ENCODE data around the gene TNK2. TPM values are rescaled to one million over a fixed set of nuclear protein-coding genes. Genes with fewer than 3 reads are reported as not detected.

TNK2 gene
- total RNA-seq, 2 donors from 2014 or later, result 25.9 to 49.1 TPM

DNA sequence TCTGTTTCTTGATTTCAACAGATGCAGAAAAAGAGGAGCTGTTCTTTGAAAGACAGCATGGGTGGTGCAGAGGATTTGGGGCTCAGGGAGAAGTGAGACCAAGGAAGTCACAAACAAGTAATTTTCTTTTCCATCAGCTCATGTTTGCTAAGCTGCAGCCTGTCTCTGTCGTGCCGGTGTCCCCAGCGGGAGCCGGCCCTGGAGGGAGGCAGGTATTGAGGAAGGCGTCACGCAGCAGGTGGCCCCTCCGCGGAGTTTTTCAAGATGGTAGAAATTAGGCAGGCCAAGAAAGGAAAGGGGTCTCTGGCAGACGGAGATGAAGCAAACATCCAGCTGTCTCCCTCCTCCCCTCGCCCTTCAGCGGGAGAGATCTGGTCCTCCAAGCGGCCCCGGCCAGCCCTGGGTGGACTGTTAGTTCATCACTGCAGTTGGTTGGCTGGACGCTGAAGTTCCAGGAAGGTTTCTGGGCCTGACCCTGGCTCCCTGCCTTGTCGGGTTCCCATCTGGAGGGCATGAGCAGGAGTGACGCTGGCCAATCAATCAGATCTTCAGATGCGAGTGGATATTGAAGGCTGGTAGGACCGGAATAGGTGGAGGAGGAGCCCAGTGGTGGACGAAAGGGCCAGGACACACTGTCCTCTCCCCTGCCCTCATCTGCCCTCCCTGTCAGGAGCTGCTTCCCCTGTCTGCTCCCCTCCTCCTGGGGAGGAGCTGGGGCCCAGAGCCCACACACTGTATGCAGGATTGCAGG lies 68.9 kb downstream of the TNK2 start:
- no peaks in the 10 kb centered on the region for H3K36me3 ChIP-seq (replicated peaks in 1 of 2; ENCODE audit: insufficient read depth in 1 of 2, low read depth in 2 of 2)
- no peak for ATAC-seq
- no peak overlapping the region for H3K27ac ChIP-seq
- H3K4me3 ChIP-seq, result no peak overlapping the region
- 47 to 55% methylated on average over 19 of the region's 19 CpGs for WGBS, 2 donors
- intact Hi-C loops (cut with DNase I), result no loop called here
- no peak for DNase-seq
- no peaks in the 10 kb centered on the region for H3K27me3 ChIP-seq
- H3K9me3 ChIP-seq, result no peaks in the 10 kb centered on the region
- H3K4me1 ChIP-seq, result no peaks in the 10 kb centered on the region
- TF ChIP-seq POLR2A (IDR thresholded peaks at IDR 0.05), result no peak
- TF ChIP-seq, protein P1, sequence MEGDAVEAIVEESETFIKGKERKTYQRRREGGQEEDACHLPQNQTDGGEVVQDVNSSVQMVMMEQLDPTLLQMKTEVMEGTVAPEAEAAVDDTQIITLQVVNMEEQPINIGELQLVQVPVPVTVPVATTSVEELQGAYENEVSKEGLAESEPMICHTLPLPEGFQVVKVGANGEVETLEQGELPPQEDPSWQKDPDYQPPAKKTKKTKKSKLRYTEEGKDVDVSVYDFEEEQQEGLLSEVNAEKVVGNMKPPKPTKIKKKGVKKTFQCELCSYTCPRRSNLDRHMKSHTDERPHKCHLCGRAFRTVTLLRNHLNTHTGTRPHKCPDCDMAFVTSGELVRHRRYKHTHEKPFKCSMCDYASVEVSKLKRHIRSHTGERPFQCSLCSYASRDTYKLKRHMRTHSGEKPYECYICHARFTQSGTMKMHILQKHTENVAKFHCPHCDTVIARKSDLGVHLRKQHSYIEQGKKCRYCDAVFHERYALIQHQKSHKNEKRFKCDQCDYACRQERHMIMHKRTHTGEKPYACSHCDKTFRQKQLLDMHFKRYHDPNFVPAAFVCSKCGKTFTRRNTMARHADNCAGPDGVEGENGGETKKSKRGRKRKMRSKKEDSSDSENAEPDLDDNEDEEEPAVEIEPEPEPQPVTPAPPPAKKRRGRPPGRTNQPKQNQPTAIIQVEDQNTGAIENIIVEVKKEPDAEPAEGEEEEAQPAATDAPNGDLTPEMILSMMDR (IDR thresholded peaks at IDR 0.05), result no peak

DNA sequence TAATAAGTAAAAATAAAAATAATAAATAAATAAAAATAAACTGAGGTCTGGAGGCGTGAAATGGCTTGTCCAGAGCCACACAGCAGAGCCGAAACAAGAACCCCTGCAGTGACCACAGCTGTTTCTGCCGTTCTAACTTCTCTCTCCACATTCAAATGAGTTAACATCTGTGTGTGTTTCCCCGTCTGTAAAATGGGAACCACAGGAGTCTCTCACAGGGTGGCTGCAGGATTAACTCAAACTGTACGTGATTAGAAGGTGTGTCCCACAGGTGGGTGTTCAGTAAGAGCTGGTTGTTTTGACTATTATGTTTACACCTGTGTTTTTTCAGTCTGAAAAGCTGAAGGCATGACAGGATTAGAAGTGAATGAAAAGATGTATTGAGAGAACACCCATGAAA lies 69.6 kb downstream of the TNK2 start:
- H3K4me3 ChIP-seq, result no peak overlapping the region
- no peaks in the 10 kb centered on the region for H3K27me3 ChIP-seq
- no peak for ATAC-seq
- H3K9me3 ChIP-seq, result no peaks in the 10 kb centered on the region
- DNase-seq, result no peak
- TF ChIP-seq, protein P1 (IDR thresholded peaks at IDR 0.05), result no peak
- TF ChIP-seq POLR2A (IDR thresholded peaks at IDR 0.05), result no peak
- no peaks in the 10 kb centered on the region for H3K4me1 ChIP-seq
- no peaks in the 10 kb centered on the region for H3K36me3 ChIP-seq (replicated peaks in 1 of 2; ENCODE audit: insufficient read depth in 1 of 2, low read depth in 2 of 2)
- 69 to 79% methylated on average over 5 of the region's 5 CpGs for WGBS, 2 donors
- intact Hi-C loops (cut with DNase I), result no loop called here
- H3K27ac ChIP-seq, result no peak overlapping the region

DNA sequence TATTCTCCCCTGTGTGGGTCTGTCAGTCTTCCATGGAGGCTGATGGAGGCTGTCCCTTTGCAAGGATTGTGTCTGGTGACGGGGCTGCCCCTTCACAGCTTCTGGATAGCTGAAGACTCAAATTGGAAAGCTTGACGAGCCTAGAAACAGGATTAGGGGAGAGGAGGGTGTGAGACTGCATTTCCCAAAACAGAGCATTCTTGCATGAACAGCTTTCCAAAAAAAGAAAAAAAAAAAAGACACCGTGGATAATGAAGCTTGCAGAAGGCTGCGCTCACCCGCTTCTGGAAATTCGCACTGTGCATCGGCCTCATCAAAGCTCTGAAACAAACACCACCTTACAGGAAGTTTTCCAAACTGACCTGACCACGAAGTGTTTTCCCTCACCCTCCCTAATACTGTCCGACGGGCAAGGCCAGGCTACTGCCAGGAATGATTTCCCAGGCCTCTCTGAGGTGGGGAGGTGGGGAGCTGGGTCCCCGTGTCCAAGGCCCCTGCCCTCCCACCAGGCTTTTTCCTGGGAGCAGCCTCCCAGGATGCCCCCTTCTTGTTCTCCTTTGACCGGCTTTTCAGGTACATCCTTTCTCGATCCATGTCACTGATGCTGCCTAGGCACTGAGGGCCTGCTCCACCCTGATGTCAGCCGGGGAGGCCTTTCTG lies 71.7 kb downstream of the TNK2 start:
- WGBS, 2 donors, result 72 to 76% methylated on average over 14 of the region's 14 CpGs
- no peaks in the 10 kb centered on the region for H3K36me3 ChIP-seq (replicated peaks in 1 of 2; ENCODE audit: insufficient read depth in 1 of 2, low read depth in 2 of 2)
- DNase-seq (no peak), ATAC-seq (no peak)
- intact Hi-C loops (cut with DNase I), result no loop called here
- H3K4me3 ChIP-seq, result no peak overlapping the region
- TF ChIP-seq, protein P1 (IDR thresholded peaks at IDR 0.05), result no peak
- no peak for TF ChIP-seq POLR2A (IDR thresholded peaks at IDR 0.05)
- H3K27ac ChIP-seq, result no peak overlapping the region
- H3K9me3 ChIP-seq, result no peaks in the 10 kb centered on the region
- H3K27me3 ChIP-seq, result no peaks in the 10 kb centered on the region
- no peaks in the 10 kb centered on the region for H3K4me1 ChIP-seq

DNA sequence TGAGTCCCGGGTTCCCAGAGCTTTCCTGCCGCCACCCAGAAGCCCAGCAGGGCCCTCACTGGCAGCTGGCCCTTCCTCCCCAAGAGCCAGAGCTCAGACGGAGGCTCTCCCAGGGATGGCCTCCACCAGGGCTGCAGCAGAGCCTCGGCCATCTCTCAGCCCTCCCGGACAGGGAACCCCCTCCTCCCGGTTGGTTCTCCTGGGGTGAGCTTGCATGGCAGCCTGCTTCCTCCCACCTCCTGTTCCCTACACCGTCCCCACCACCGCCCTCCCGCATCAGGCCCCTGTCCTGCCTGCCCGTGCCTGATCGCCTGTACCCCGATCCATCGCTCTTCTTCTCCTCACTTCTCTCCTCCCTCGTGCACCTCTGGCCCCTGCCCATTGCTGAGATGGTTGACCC lies 72.6 kb downstream of the TNK2 start:
- no peak for DNase-seq
- H3K36me3 ChIP-seq (replicated peaks in 1 of 2; ENCODE audit: insufficient read depth in 1 of 2, low read depth in 2 of 2), result no peaks in the 10 kb centered on the region
- H3K27ac ChIP-seq, result no peak overlapping the region
- no peaks in the 10 kb centered on the region for H3K27me3 ChIP-seq
- TF ChIP-seq, protein P1 (IDR thresholded peaks at IDR 0.05), result no peak
- no peak for TF ChIP-seq POLR2A (IDR thresholded peaks at IDR 0.05)
- no peak overlapping the region for H3K4me3 ChIP-seq
- 79 to 88% methylated on average over 11 of the region's 14 CpGs for WGBS, 2 donors
- no peak for ATAC-seq
- no peaks in the 10 kb centered on the region for H3K9me3 ChIP-seq
- intact Hi-C loops (cut with DNase I), result no loop called here
- no peaks in the 10 kb centered on the region for H3K4me1 ChIP-seq

All from body of pancreas (tissue), 4 donors.